ENCODE data around the gene GYS2. TPM values are rescaled to one million over a fixed set of nuclear protein-coding genes. Genes with fewer than 3 reads are reported as not detected.
A peak's percentile ranks its signal among the peaks of the same experiment; 100 is the strongest.

GYS2 gene
- total and polyA plus RNA-seq, 7 experiments from 2014 or later, result 0.12 to 0.27 TPM; not detected in 5

GRCh38 chr12:21559855-21560569, 44.6 kb downstream of the GYS2 start:
- Histone ChIP-seq H3K4me1 (ENCODE audit: control insufficient read depth in 2 of 2, insufficient read depth in 2 of 2, low read length in 2 of 2) (no peaks in the 10 kb centered on the region), H3K36me3 (ENCODE audit: control insufficient read depth in 2 of 3, insufficient read depth in 3 of 3, low read length in 3 of 3) (no peaks in the 10 kb centered on the region), H3K9me3 (ENCODE audit: control insufficient read depth in 2 of 3, low read length in 3 of 3) (no peaks in the 10 kb centered on the region), H3K27me3 (ENCODE audit: control insufficient read depth in 2 of 2, insufficient read depth in 2 of 2, low read length in 2 of 2) (no peaks in the 10 kb centered on the region), H3K27ac (ENCODE audit: low read depth, low read length) (no peak overlapping the region), H3K4me3 (ENCODE audit: low read length) (no peak overlapping the region)
- Mint-ChIP-seq H3K27me3 (no peaks in the 10 kb centered on the region), H3K4me3 (no peak overlapping the region), H3K27ac (peak overlapping the region in 1 of 9 donors; percentile 34), H3K36me3 (peaks cover 0 to 13% (median 6%) of the 10 kb centered on the region in 5 donors), H3K9me3 (peaks cover 0 to 2% (median 0%) of the 10 kb centered on the region in 11 donors), H3K4me1 (peaks cover 0 to 4% (median 0%) of the 10 kb centered on the region in 7 donors)
- DNase-seq, result no peak
- ATAC-seq, result no peak
- CTCF ChIA-PET, result no interaction called here
- POLR2A ChIA-PET, result interaction anchor here (0.7 kb wide), 1 partner anchor 814 kb away, joined by 3 read pairs; no protein-coding TSS in a partner anchor
- intact Hi-C loops (cut with micrococcal nuclease), result no loop called here

- Histone ChIP-seq H3K4me1 (ENCODE audit: control insufficient read depth in 2 of 2, insufficient read depth in 2 of 2, low read length in 2 of 2) (no peaks in the 10 kb centered on the region), H3K27ac (ENCODE audit: low read depth, low read length) (no peak overlapping the region), H3K9me3 (ENCODE audit: control insufficient read depth in 2 of 3, low read length in 3 of 3) (no peaks in the 10 kb centered on the region), H3K36me3 (ENCODE audit: control insufficient read depth in 2 of 3, insufficient read depth in 3 of 3, low read length in 3 of 3) (no peaks in the 10 kb centered on the region), H3K27me3 (ENCODE audit: control insufficient read depth in 2 of 2, insufficient read depth in 2 of 2, low read length in 2 of 2) (no peaks in the 10 kb centered on the region), H3K4me3 (ENCODE audit: low read length) (no peak overlapping the region)
- ChIA-PET CTCF (no interaction called here), POLR2A (no interaction called here)
- intact Hi-C loops (cut with micrococcal nuclease), result no loop called here
- H3K27ac Mint-ChIP-seq, result no peak overlapping the region
- H3K4me1 Mint-ChIP-seq, result peaks cover 0 to 4% (median 0%) of the 10 kb centered on the region in 7 donors
- peaks cover 0 to 13% (median 6%) of the 10 kb centered on the region in 5 donors for H3K36me3 Mint-ChIP-seq
- H3K4me3 Mint-ChIP-seq, result no peak overlapping the region
- H3K9me3 Mint-ChIP-seq, result peaks cover 0 to 3% (median 0%) of the 10 kb centered on the region in 11 donors
- no peaks in the 10 kb centered on the region for H3K27me3 Mint-ChIP-seq
- ATAC-seq (no peak), DNase-seq (no peak)
Measured at GRCh38 chr12:21558100-21558679, 46.5 kb downstream of the GYS2 start.

- ATAC-seq, result no peak
Measured at GRCh38 chr12:21553329-21553675, 51.3 kb downstream of the GYS2 start.

GRCh38 chr12:21552635-21553328, 51.9 kb downstream of the GYS2 start:
- no peaks in the 10 kb centered on the region for H3K4me1 ChIP-seq (ENCODE audit: control insufficient read depth in 2 of 2, insufficient read depth in 2 of 2, low read length in 2 of 2)

More at GRCh38 chr12:21553329-21553675, 51.3 kb downstream of the GYS2 start:
- Histone ChIP-seq H3K36me3 (ENCODE audit: control insufficient read depth in 2 of 3, insufficient read depth in 3 of 3, low read length in 3 of 3) (no peaks in the 10 kb centered on the region), H3K9me3 (ENCODE audit: control insufficient read depth in 2 of 3, low read length in 3 of 3) (no peaks in the 10 kb centered on the region), H3K4me1 (ENCODE audit: control insufficient read depth in 2 of 2, insufficient read depth in 2 of 2, low read length in 2 of 2) (no peaks in the 10 kb centered on the region), H3K27me3 (ENCODE audit: control insufficient read depth in 2 of 2, insufficient read depth in 2 of 2, low read length in 2 of 2) (no peaks in the 10 kb centered on the region), H3K27ac (ENCODE audit: low read depth, low read length) (no peak overlapping the region), H3K4me3 (ENCODE audit: low read length) (no peak overlapping the region)
- DNase-seq, result no peak
- ChIA-PET CTCF (no interaction called here), POLR2A (no interaction called here)
- Mint-ChIP-seq H3K27me3 (no peaks in the 10 kb centered on the region), H3K9me3 (peaks cover 0 to 3% (median 0%) of the 10 kb centered on the region in 11 donors), H3K4me3 (no peak overlapping the region), H3K36me3 (peaks cover 0 to 10% (median 3%) of the 10 kb centered on the region in 5 donors), H3K4me1 (peaks cover 0 to 3% (median 0%) of the 10 kb centered on the region in 7 donors), H3K27ac (no peak overlapping the region)
- intact Hi-C loops (cut with micrococcal nuclease), result no loop called here

GRCh38 chr12:21551841-21552465, 52.7 kb downstream of the GYS2 start:
- Mint-ChIP-seq H3K27ac (no peak overlapping the region), H3K27me3 (peaks cover 0 to 4% (median 0%) of the 10 kb centered on the region in 5 donors), H3K4me3 (no peak overlapping the region), H3K36me3 (peaks cover 0 to 6% (median 0%) of the 10 kb centered on the region in 5 donors), H3K4me1 (peaks cover 0 to 7% (median 0%) of the 10 kb centered on the region in 7 donors), H3K9me3 (peaks cover 0 to 2% (median 0%) of the 10 kb centered on the region in 11 donors)
- Histone ChIP-seq H3K36me3 (ENCODE audit: control insufficient read depth in 2 of 3, insufficient read depth in 3 of 3, low read length in 3 of 3) (no peaks in the 10 kb centered on the region), H3K9me3 (ENCODE audit: control insufficient read depth in 2 of 3, low read length in 3 of 3) (no peaks in the 10 kb centered on the region), H3K27ac (ENCODE audit: low read depth, low read length) (no peak overlapping the region), H3K4me3 (ENCODE audit: low read length) (no peak overlapping the region), H3K27me3 (ENCODE audit: control insufficient read depth in 2 of 2, insufficient read depth in 2 of 2, low read length in 2 of 2) (no peaks in the 10 kb centered on the region), H3K4me1 (ENCODE audit: control insufficient read depth in 2 of 2, insufficient read depth in 2 of 2, low read length in 2 of 2) (no peaks in the 10 kb centered on the region)
- ChIA-PET POLR2A (no interaction called here), CTCF (no interaction called here)
- ATAC-seq, result no peak
- no peak for DNase-seq
- intact Hi-C loops (cut with micrococcal nuclease), result no loop called here

More at GRCh38 chr12:21552635-21553328, 51.9 kb downstream of the GYS2 start:
- POLR2A ChIA-PET, result no interaction called here
- Mint-ChIP-seq H3K27ac (no peak overlapping the region), H3K4me1 (peaks cover 0 to 3% (median 0%) of the 10 kb centered on the region in 7 donors), H3K27me3 (no peaks in the 10 kb centered on the region), H3K4me3 (no peak overlapping the region), H3K9me3 (peaks cover 0 to 2% (median 0%) of the 10 kb centered on the region in 11 donors), H3K36me3 (peaks cover 0 to 6% (median 0%) of the 10 kb centered on the region in 5 donors)
- ATAC-seq, result no peak
- intact Hi-C loops (cut with micrococcal nuclease), result no loop called here
- no peak for DNase-seq
- CTCF ChIA-PET, result no interaction called here
- Histone ChIP-seq H3K9me3 (ENCODE audit: control insufficient read depth in 2 of 3, low read length in 3 of 3) (no peaks in the 10 kb centered on the region), H3K36me3 (ENCODE audit: control insufficient read depth in 2 of 3, insufficient read depth in 3 of 3, low read length in 3 of 3) (no peaks in the 10 kb centered on the region), H3K4me3 (ENCODE audit: low read length) (no peak overlapping the region), H3K27ac (ENCODE audit: low read depth, low read length) (no peak overlapping the region), H3K27me3 (ENCODE audit: control insufficient read depth in 2 of 2, insufficient read depth in 2 of 2, low read length in 2 of 2) (no peaks in the 10 kb centered on the region)

- Histone ChIP-seq H3K9me3 (ENCODE audit: control insufficient read depth in 2 of 3, low read length in 3 of 3) (no peaks in the 10 kb centered on the region), H3K4me1 (ENCODE audit: control insufficient read depth in 2 of 2, insufficient read depth in 2 of 2, low read length in 2 of 2) (no peaks in the 10 kb centered on the region), H3K4me3 (ENCODE audit: low read length) (no peak overlapping the region), H3K27ac (ENCODE audit: low read depth, low read length) (no peak overlapping the region), H3K27me3 (ENCODE audit: control insufficient read depth in 2 of 2, insufficient read depth in 2 of 2, low read length in 2 of 2) (no peaks in the 10 kb centered on the region), H3K36me3 (ENCODE audit: control insufficient read depth in 2 of 3, insufficient read depth in 3 of 3, low read length in 3 of 3) (no peaks in the 10 kb centered on the region)
- DNase-seq (peak in 1 of 9 donors; percentile 24), ATAC-seq (no peak)
- CTCF ChIA-PET, result no interaction called here
- Mint-ChIP-seq H3K4me3 (no peak overlapping the region), H3K27ac (no peak overlapping the region), H3K4me1 (peaks cover 0 to 7% (median 0%) of the 10 kb centered on the region in 7 donors), H3K27me3 (peaks cover 0 to 8% (median 0%) of the 10 kb centered on the region in 5 donors), H3K36me3 (no peaks in the 10 kb centered on the region), H3K9me3 (peaks cover 0 to 1% (median 0%) of the 10 kb centered on the region in 11 donors)
- POLR2A ChIA-PET, result no interaction called here
- intact Hi-C loops (cut with micrococcal nuclease), result no loop called here
Measured at GRCh38 chr12:21547437-21547836, 57.2 kb downstream of the GYS2 start.

Measured in naive thymus-derived CD4-positive, alpha-beta T cell (primary cell).